ENCODE data around the gene MTHFD1L.
A peak's percentile ranks its signal among the peaks of the same experiment; 100 is the strongest.
"Not testable (repeated sequence)": the region's sequence is repeated elsewhere in the genome, so short reads cannot be mapped to it uniquely, and the experiment has no call there.

Gene MTHFD1L

GRCh38 chr6:151127133-151127798 lies 261.8 kb downstream of the MTHFD1L start:
- DNase-seq (ENCODE audit: low read depth); H3K4me3 ChIP-seq (ENCODE audit: low read depth, low read length): not testable (repeated sequence)

- DNase-seq (ENCODE audit: low read depth), result no peak
- H3K4me3 ChIP-seq (ENCODE audit: low read depth, low read length), result no peak overlapping the region
These were observed 263.4 kb downstream of the MTHFD1L start for GRCh38 chr6:151128763-151129370.

GRCh38 chr6:151130329-151130728 lies 264.8 kb downstream of the MTHFD1L start:
- H3K4me3 ChIP-seq (ENCODE audit: low read depth, low read length), result no peak overlapping the region
- DNase-seq (ENCODE audit: low read depth), result no peak

GRCh38 chr6:151131324-151132007 lies 266.0 kb downstream of the MTHFD1L start:
- peak; percentile 83 for DNase-seq (ENCODE audit: low read depth)
- H3K4me3 ChIP-seq (ENCODE audit: low read depth, low read length), result no peak overlapping the region

- peak overlapping the region; percentile 12 for H3K4me3 ChIP-seq (ENCODE audit: low read depth, low read length)
- no peak for DNase-seq (ENCODE audit: low read depth)
These were observed 270.7 kb downstream of the MTHFD1L start for GRCh38 chr6:151136141-151136755.

GRCh38 chr6:151137542-151137941 lies 272.0 kb downstream of the MTHFD1L start:
- DNase-seq (ENCODE audit: low read depth), result no peak
- no peak overlapping the region for H3K4me3 ChIP-seq (ENCODE audit: low read depth, low read length)

- no peak overlapping the region for H3K4me3 ChIP-seq (ENCODE audit: low read depth, low read length)
- no peak for DNase-seq (ENCODE audit: low read depth)
These were observed 274.0 kb downstream of the MTHFD1L start for GRCh38 chr6:151139524-151139923.

- no peak overlapping the region for H3K4me3 ChIP-seq (ENCODE audit: low read depth, low read length)
- no peak for DNase-seq (ENCODE audit: low read depth)
These were observed 275.3 kb downstream of the MTHFD1L start for GRCh38 chr6:151140767-151141166.

GRCh38 chr6:151141685-151142084 lies 276.2 kb downstream of the MTHFD1L start:
- no peak overlapping the region for H3K4me3 ChIP-seq (ENCODE audit: low read depth, low read length)
- no peak for DNase-seq (ENCODE audit: low read depth)

GRCh38 chr6:151142676-151143075 lies 277.2 kb downstream of the MTHFD1L start:
- no peak overlapping the region for H3K4me3 ChIP-seq (ENCODE audit: low read depth, low read length)
- no peak for DNase-seq (ENCODE audit: low read depth)

- no peak overlapping the region for H3K4me3 ChIP-seq (ENCODE audit: low read depth, low read length)
- no peak for DNase-seq (ENCODE audit: low read depth)
These were observed 277.8 kb downstream of the MTHFD1L start for GRCh38 chr6:151143337-151143736.

- H3K4me3 ChIP-seq (ENCODE audit: low read depth, low read length), result no peak overlapping the region
- DNase-seq (ENCODE audit: low read depth), result no peak
These were observed 278.3 kb downstream of the MTHFD1L start for GRCh38 chr6:151143806-151144205.

GRCh38 chr6:151147118-151147832 lies 281.8 kb downstream of the MTHFD1L start:
- DNase-seq (ENCODE audit: low read depth), result no peak
- no peak overlapping the region for H3K4me3 ChIP-seq (ENCODE audit: low read depth, low read length)

GRCh38 chr6:151148111-151148510 lies 282.6 kb downstream of the MTHFD1L start:
- DNase-seq (ENCODE audit: low read depth), result no peak

GRCh38 chr6:151149793-151150192 lies 284.3 kb downstream of the MTHFD1L start:
- no peak for DNase-seq (ENCODE audit: low read depth)
- H3K4me3 ChIP-seq (ENCODE audit: low read depth, low read length), result no peak overlapping the region

More at GRCh38 chr6:151148111-151148510, 282.6 kb downstream of the MTHFD1L start:
- H3K4me3 ChIP-seq (ENCODE audit: low read depth, low read length), result no peak overlapping the region

All from skeletal muscle cell (primary cell).